Retina (tissue), 1 donor: Measurements from ENCODE around the gene PCYT2.

Experiments used
- DNase-seq: peaks from one replicate; pipeline ENCODE4 v3.0.0-alpha.2; 2016

Gene PCYT2

GRCh38 chr17:81899514-81900166, 11.6 kb downstream of the PCYT2 start:
- DNase-seq, result no peak

DNA sequence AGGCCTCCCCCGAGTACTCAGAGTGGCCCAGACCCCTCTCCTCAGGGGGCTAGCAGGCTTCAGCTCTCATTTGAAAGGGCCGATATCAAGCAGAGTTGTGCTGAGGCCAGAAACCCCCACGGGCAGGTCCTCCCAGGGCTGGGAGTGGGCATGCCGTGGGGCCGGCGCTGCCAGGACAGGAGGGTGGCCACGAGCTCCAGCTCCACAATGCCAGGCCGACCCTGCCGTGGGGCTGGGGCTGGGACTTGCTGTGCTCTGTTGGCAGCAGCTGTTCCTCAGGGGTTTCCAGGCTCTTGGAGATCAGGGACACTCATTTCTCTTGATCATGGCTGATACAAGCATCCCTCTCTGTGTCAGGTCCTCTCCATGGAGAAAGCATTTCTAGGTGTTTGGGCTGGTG, 12.3 kb downstream of the PCYT2 start:
- DNase-seq, result no peak

- no peak for DNase-seq
Observed at GRCh38 chr17:81898029-81898866, 13.0 kb downstream of the PCYT2 start.

DNA sequence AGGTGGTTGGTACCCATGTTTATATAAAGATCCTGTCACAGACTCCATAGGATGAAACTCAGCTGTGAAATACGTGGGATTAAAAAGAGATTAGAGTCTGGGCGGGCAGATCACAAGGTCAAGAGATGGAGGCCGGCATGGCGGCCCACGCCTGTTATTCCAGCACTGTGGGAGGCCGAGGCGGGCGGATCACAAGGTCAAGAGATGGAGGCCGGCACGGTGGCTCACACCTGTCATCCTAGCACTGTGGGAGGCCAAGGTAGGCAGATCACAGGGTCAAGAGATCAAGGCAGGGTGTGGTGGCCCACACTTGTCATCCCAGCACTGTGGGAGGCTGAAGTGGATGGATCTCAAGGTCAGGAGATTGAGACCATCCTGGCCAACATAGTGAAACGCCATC, 15.8 kb downstream of the PCYT2 start:
- no peak for DNase-seq

- no peak for DNase-seq
Observed at GRCh38 chr17:81891303-81891552, 20.0 kb downstream of the PCYT2 start.

DNA sequence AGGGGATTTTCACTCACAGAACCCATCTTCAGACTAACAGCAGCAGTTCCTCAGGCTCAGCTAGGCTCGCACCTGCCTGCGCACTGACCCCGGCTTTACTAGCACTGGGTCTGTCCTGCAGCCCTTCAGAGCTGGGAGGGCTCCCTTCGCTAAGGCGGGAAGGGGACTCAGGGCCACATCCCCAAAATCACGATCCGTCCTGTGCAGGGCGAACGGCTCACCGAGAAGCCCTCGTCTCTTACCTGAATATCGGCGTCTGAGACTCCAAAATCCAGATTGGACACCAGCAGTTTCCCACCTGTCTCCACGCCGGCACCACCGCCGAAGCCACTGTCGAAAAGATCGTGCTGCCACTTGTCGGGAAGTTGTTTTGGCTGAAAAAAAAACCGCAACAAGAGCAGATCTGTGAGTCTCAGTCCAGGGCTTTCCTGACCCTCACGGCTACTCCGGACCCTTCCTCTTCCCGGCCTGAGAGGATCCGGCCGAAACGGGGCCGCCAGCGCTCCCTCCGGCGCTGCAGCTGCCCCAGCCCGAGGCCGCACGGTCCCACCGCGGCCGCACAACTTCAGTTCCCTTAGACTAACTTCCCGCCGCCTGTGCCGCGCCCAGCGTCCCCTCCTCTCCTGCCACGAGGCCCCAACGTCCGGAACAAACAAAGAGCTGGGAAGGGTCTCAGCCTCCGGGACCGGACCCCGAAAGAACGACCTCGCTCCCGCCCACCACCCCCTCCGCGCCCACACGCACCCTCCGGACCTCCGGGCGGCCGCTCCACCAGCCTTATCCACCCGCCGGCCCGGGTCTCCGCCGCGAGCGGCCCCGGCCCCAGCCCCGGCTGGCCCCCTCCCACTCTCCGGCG, 20.5 kb downstream of the PCYT2 start:
- DNase-seq, result no peak

DNA sequence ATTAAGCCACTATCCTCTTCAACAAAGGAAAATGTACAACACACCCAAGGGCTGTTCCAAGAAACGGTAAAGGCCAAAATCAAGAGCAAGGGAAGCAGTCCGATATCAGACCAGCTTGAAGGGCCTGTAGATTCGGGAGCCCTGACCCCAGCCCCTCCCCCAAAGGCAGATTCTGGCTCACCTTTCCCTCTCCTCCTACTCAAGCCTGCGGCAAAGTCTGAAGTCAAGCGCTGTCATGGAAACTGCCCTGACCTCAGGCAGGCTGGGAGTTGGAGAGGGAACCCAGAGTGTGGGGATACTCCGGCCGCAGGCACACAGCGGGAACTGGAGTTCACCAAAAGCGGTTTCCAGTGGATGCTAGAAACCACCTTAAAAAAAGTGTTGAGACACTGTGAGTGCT, 21.6 kb downstream of the PCYT2 start:
- no peak for DNase-seq

DNA sequence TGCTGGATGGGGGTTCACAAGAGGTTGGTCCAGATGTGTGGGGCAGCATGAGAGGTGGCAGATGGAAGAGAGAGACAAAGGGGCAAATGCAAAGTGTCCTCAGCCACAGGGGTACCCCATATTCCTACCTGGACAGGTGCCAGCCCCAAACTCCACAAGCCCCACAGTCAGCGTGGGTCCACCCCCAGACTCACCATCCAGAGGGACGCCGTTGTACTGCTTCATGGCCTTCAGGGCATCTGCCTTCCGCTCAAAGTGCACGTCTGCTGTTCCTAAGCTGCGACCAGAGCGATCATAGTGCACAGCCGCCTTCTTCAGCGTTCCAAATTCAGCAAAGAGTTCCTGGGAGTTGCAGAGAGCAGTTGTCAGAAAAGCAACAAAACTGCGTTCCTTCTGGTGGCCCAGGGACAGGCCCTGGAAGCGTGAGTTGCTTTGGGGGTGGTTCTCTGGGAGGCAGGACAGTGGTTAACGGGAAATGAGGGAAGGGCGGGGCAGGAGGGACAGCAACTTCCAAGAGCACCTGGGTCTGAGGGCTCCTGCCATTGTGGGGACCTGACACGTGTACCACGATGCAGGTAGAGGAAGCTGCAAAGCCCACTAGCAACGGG, 22.1 kb downstream of the PCYT2 start:
- DNase-seq, result no peak

DNA sequence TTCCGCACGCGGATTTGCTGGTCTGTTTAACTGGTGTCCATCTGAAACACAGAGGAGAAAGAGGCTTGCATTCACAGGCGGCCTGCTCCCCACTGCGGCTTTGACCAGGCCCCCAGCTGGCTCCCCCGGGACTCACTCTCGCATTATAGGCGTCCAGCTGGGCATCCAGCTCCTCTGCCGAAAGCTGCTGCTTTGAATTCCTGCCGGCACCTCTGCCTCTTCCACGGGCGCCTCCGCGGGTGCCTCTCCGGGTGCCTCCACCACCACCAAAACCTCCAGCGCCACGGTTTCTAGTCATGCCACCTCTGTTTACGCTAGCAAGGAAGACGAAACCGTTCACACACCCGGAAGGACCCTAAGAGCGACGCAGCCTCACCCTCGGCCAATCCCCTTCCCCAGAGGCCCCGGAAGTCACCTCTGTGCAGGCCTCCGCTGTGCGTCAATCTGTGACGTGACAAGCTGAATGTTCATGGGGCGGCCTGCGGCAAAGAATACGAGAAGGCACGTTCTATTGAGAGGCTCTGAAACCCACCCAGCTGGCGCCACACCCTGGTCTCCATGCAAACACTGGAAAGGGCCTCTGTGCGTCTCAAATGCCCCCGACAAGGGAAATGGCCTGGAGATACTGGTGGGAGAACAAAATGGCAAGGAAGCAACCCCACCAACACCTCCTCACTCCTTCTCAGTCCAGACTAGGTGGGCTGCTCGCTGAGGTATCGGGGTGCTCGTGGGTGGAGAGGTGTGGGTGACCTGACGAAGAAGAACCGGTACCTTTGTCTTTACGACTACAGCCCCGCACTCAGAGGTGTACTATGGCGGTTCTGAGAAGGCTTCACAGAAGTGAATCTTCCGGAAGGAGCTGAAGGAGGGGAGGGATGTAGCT, 22.9 kb downstream of the PCYT2 start:
- DNase-seq, result no peak

GRCh38 chr17:81885869-81886548, 25.2 kb downstream of the PCYT2 start:
- DNase-seq, result no peak

DNA sequence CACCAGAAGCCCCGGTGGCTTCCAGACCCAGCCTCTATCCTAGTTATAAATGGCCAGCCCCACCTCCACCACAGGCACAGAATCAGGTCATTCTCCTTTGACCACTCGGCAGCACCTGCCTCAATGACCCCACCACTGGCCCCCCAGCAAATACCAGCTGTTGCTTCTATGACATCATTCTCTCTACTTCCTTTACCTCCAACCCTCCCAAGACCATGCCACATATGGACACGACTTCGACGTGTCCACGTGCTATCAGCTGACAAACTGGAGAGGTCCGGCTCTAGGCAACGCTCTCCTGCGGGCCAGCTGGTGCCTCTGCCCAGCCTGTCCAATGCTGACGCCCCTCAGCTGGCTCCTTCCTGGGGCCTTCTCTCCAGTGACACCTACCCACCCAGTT, 25.7 kb downstream of the PCYT2 start:
- no peak for DNase-seq

- DNase-seq, result no peak
Observed at GRCh38 chr17:81884968-81885367, 26.2 kb downstream of the PCYT2 start.

DNA sequence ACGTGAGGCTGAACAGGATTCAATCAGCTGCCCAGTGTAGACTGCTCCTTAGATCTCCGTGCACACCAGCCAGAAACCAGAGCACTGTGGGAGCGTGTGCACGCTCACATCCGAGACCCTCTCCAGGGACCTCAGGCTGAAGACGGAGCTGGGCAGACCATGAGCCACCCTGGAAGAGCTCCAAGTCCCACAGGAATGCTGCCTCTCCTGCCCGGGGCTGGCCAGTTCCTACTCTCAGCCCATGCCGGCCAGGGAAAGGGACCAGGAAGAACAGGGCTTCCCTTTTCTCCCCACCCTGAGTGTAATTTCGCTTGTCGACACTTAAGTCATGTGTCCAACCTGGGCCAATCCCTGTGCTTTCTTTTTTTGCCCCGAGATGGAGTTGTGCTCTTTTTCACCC, 26.7 kb downstream of the PCYT2 start:
- DNase-seq, result no peak

- no peak for DNase-seq
Observed at GRCh38 chr17:81879121-81879520, 32.1 kb downstream of the PCYT2 start.

GRCh38 chr17:81878294-81878693, 32.9 kb downstream of the PCYT2 start:
- no peak for DNase-seq

GRCh38 chr17:81877569-81877968, 33.6 kb downstream of the PCYT2 start:
- no peak for DNase-seq

- peak; percentile 90 for DNase-seq
Observed at GRCh38 chr17:81871387-81872230, 39.6 kb downstream of the PCYT2 start.

DNA sequence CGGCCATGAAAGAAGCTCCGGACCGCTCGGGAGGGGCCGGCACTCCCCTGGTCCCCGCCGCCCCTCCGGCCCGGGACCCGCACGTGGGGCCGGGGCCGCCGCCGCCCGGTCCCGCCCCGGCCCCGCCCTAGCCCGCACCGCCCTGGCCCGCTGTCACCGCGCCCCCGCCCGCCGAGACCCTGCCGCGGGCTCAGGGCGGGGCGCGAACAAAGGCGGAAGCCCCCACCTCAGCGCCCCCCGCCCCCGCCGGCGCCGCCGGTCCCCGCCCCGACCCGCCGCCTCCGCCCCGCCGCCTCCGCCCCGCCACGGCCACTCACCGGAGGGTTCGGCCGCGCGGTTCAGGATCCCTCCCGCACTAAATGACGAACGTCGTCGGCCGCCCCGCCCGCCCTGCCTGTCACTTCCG, 40.2 kb downstream of the PCYT2 start, which contains the start of gene ARHGDIA:
Gene ARHGDIA (minus strand): TSS at position 357 of the 406 bp plus-strand sequence. CDS start 1,407 bp downstream, outside the sequence.
- no peak for DNase-seq

DNA sequence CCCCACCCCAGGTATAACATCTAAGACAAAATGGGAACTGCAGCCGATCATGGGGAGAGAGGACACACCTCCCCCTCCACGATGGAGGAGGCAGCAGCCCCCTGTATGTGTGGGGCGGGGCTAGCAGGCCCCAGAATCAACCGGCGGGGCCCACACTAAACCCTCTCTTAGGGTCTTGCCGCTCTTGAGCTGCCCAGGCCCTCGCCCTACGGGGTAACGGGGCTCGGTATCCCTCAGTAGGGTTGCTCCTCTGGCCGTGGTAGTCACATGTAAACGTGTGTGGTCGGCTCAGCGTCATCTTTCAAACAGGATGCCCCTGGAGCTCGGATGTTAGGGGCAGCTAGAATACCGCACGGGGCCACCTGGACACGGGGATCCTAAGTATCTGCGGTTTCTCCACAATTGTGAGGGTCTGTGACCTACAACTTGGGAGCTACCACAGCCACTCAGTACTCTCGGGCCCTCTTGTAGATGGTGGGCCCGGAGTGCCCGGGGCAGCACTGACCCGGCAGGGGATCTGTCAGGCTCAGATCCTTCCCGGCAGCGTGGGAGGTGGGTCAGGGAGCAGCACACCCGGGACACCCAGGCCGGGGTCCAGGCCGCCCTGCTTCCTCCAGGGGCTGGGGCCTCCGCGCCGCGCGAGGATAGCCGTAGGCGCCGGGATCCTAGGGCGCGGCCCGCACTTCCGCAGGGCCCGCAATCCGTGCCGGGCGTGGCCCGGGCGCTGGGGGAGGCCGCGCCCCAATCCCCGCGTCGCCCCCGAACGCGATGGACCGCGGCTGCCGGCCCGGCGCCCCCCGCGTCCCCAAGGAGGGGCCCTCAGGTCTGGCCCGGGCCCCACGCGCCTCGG, 40.8 kb downstream of the PCYT2 start:
- peak; percentile 56 for DNase-seq
